GM12873 (cell line): ENCODE measurements around the gene ZNF276.

Experiments used
- CTCF ChIP-seq: IDR thresholded peaks from 2 replicates; pipeline ENCODE4 v1.5.1; 2012; ENCODE audit warnings: low read depth, mild to moderate bottlenecking, moderate library complexity, low read length, control low read depth; ENCODE audit not compliant: insufficient read depth; ENCODE audit errors: missing control alignments

Gene ZNF276

GRCh38 chr16:89782489-89782888 is 61.2 kb downstream of the ZNF276 start:
- no peak for TF ChIP-seq CTCF

GRCh38 chr16:89784406-89784805 is 63.1 kb downstream of the ZNF276 start:
- TF ChIP-seq CTCF = no peak

GRCh38 chr16:89785523-89786155 is 64.3 kb downstream of the ZNF276 start:
- no peak for TF ChIP-seq CTCF

- no peak for TF ChIP-seq CTCF
Observed at GRCh38 chr16:89786474-89787364, 65.4 kb downstream of the ZNF276 start.

- no peak for TF ChIP-seq CTCF
Observed at GRCh38 chr16:89787365-89787805, 66.0 kb downstream of the ZNF276 start.
